Neutrophil (primary cell): ENCODE measurements around the gene TBC1D12.

Experiments
- H3K27ac ChIP-seq: fragments of 200-600 bp; sonication (generic); 2 replicates; pipeline ENCODE4 v1.5.1; 2016; ENCODE audit warnings: mild to moderate bottlenecking, moderate library complexity
- H3K27me3 ChIP-seq: fragments of 200-600 bp; sonication (generic); 2 replicates; pipeline ENCODE4 v1.6.0; 2016; ENCODE audit warnings: mild to moderate bottlenecking
- H3K36me3 ChIP-seq: fragments of 200-600 bp; sonication (generic); 2 replicates; pipeline ENCODE4 v1.5.1; 2017
- H3K4me1 ChIP-seq, 2 experiments: fragments of 200-600 bp in 1 of 2; sonication (generic) in 1 of 2; 1 replicate in 1 of 2; 2 replicates in 1 of 2; pipeline versions ENCODE4 v1.5.1 to v1.6.1; 2013 to 2016; ENCODE audit warnings: low read depth in 1 of 2, low read length in 1 of 2, mild to moderate bottlenecking in 1 of 2, moderate library complexity in 1 of 2; ENCODE audit not compliant: control insufficient read depth in 1 of 2, insufficient read depth in 1 of 2
- H3K4me3 ChIP-seq, 2 experiments: fragments of 200-600 bp in 1 of 2; sonication (generic) in 1 of 2; 1 replicate in 1 of 2; 2 replicates in 1 of 2; pipeline ENCODE4 v1.5.1; 2013 to 2016; ENCODE audit warnings: low read depth in 1 of 2, low read length in 1 of 2, mild to moderate bottlenecking in 1 of 2, moderate library complexity in 1 of 2
- H3K9me3 ChIP-seq: fragments of 200-600 bp; sonication (generic); 2 replicates; pipeline ENCODE4 v1.5.1; 2016
- TF ChIP-seq, protein P1 (sequence below): fragments of 200-600 bp; sonication (generic); IDR thresholded peaks from 2 replicates; pipeline ENCODE4 v1.5.1; 2016; ENCODE audit warnings: antibody characterized with exemption

TBC1D12 gene

DNA sequence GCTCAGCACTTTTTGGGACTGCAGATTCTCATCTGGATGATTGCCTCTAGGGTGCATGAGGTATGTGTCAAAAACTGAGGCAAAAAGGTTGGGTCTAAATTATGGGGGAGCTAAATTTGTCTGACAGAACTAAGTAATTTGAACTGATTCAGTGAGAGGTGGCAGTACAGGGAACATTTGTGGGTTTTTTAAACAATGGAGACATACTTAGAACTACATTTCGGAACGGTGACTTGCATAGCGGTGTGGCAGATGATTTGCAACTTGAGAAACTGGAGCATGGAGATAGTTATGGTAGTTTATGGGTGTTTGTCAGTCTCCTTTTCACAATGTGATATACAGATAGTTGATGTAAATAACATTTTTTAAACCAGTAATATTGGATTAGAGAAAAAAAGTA lies 14.6 kb downstream of the TBC1D12 start:
- H3K27ac ChIP-seq: no peak overlapping the region

GRCh38 chr10:94417321-94417720 lies 15.0 kb downstream of the TBC1D12 start:
- TF ChIP-seq, protein P1, sequence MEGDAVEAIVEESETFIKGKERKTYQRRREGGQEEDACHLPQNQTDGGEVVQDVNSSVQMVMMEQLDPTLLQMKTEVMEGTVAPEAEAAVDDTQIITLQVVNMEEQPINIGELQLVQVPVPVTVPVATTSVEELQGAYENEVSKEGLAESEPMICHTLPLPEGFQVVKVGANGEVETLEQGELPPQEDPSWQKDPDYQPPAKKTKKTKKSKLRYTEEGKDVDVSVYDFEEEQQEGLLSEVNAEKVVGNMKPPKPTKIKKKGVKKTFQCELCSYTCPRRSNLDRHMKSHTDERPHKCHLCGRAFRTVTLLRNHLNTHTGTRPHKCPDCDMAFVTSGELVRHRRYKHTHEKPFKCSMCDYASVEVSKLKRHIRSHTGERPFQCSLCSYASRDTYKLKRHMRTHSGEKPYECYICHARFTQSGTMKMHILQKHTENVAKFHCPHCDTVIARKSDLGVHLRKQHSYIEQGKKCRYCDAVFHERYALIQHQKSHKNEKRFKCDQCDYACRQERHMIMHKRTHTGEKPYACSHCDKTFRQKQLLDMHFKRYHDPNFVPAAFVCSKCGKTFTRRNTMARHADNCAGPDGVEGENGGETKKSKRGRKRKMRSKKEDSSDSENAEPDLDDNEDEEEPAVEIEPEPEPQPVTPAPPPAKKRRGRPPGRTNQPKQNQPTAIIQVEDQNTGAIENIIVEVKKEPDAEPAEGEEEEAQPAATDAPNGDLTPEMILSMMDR: no peak
- no peaks in the 10 kb centered on the region for H3K36me3 ChIP-seq
- H3K4me3 ChIP-seq: no peak overlapping the region
- H3K27me3 ChIP-seq: peaks cover 11% of the 10 kb centered on the region
- no peaks in the 10 kb centered on the region for H3K9me3 ChIP-seq
- H3K27ac ChIP-seq: no peak overlapping the region
- H3K4me1 ChIP-seq: no peaks in the 10 kb centered on the region

More for the DNA sequence above, 14.6 kb downstream of the TBC1D12 start:
- Histone ChIP-seq H3K27me3 (peaks cover 14% of the 10 kb centered on the region), H3K9me3 (no peaks in the 10 kb centered on the region), H3K4me3 (no peak overlapping the region), H3K4me1 (no peaks in the 10 kb centered on the region), H3K36me3 (no peaks in the 10 kb centered on the region)
- TF ChIP-seq, protein P1: no peak

GRCh38 chr10:94420516-94420915 lies 18.2 kb downstream of the TBC1D12 start:
- Histone ChIP-seq H3K4me3 (no peak overlapping the region), H3K4me1 (no peaks in the 10 kb centered on the region), H3K27me3 (no peaks in the 10 kb centered on the region), H3K36me3 (no peaks in the 10 kb centered on the region), H3K27ac (no peak overlapping the region), H3K9me3 (no peaks in the 10 kb centered on the region)
- TF ChIP-seq, protein P1: no peak

- H3K4me1 ChIP-seq: no peaks in the 10 kb centered on the region
- TF ChIP-seq, protein P1: no peak
- no peaks in the 10 kb centered on the region for H3K27me3 ChIP-seq
- no peak overlapping the region for H3K27ac ChIP-seq
- no peaks in the 10 kb centered on the region for H3K9me3 ChIP-seq
- no peak overlapping the region for H3K4me3 ChIP-seq
- H3K36me3 ChIP-seq: no peaks in the 10 kb centered on the region
Measured at GRCh38 chr10:94420998-94421528, 18.7 kb downstream of the TBC1D12 start.

- Histone ChIP-seq H3K36me3 (no peaks in the 10 kb centered on the region), H3K4me3 (no peak overlapping the region), H3K27ac (no peak overlapping the region), H3K27me3 (no peaks in the 10 kb centered on the region), H3K4me1 (no peaks in the 10 kb centered on the region), H3K9me3 (no peaks in the 10 kb centered on the region)
- TF ChIP-seq, protein P1: no peak
Measured at GRCh38 chr10:94423627-94424026, 21.3 kb downstream of the TBC1D12 start.
